Chondrocyte (in vitro differentiated cells): ENCODE results near the gene REG4. TPM values are rescaled to one million over a fixed set of nuclear protein-coding genes. Genes with fewer than 3 reads are reported as not detected.

Source experiments
- DNase-seq: peaks from one replicate; pipeline ENCODE4 v3.0.0; 2021; ENCODE audit warnings: mixed read lengths, low spot score
- H3K27ac Mint-ChIP-seq: one replicate; pipeline ENCODE4 v1.8.0; 2021; ENCODE audit warnings: mild to moderate bottlenecking, moderate library complexity, mixed read lengths; ENCODE audit not compliant: unreplicated experiment
- H3K27me3 Mint-ChIP-seq: 2 replicates; pipeline ENCODE4 v1.8.0; 2021; ENCODE audit warnings: low read depth, mixed read lengths
- H3K36me3 Mint-ChIP-seq: 2 replicates; pipeline ENCODE4 v1.8.0; 2021; ENCODE audit warnings: low read depth, mixed read lengths
- H3K4me1 Mint-ChIP-seq: 2 replicates; pipeline ENCODE4 v1.8.0; 2021; ENCODE audit warnings: low read depth, mild to moderate bottlenecking, mixed read lengths
- H3K4me3 Mint-ChIP-seq: one replicate; pipeline ENCODE4 v1.8.0; 2021; ENCODE audit warnings: mild to moderate bottlenecking, moderate library complexity, mixed read lengths; ENCODE audit not compliant: unreplicated experiment
- H3K9me3 Mint-ChIP-seq: 2 replicates; pipeline ENCODE4 v1.8.0; 2021; ENCODE audit warnings: low read depth, mixed read lengths
- total RNA-seq: library from RNA; stranded (reverse); gene quantifications from 3 replicates; pipeline ENCODE4 v1.2.1, GENCODE V29; 2021
- TF ChIP-seq, protein P1 (sequence below): fragments of 200-600 bp; sonication (generic); IDR thresholded peaks from 2 replicates; pipeline ENCODE4 v1.5.0; 2021; ENCODE audit warnings: antibody characterized with exemption, mild to moderate bottlenecking, moderate library complexity

REG4 gene
- total RNA-seq, 1 donor from 2014 or later: not detected

DNA sequence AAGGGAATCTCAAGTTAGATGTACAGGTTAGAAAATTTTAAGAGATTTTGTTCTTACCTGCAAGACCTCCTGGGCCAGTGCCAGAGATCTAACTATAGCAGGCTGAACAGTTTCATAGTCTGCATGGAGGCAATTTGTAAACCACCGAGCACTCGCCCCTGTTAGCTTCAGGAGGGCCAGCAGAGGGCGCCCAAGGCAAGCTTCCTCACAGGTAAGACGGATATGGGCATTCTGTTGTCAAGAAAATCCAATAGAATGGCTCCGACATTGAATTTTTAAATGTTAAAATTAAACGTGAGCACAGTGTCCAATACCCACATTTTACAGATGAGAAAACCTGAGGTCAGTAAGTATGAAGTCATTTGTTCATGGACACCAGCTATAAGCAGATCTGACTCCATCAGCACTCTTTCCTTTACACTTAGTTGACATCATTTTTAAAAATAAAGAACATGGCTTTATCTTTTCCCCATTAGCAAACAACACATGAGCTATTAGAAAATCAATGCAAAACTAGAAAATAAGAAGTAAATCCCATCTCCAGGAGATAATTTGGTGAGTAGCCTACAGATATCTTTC lies 2.2 kb downstream of the REG4 start:
- no peak overlapping the region for H3K27ac Mint-ChIP-seq
- H3K4me3 Mint-ChIP-seq: no peak overlapping the region
- H3K4me1 Mint-ChIP-seq: no peaks in the 10 kb centered on the region
- DNase-seq: no peak
- peaks cover 3% of the 10 kb centered on the region for H3K9me3 Mint-ChIP-seq
- H3K27me3 Mint-ChIP-seq: peaks cover 39% of the 10 kb centered on the region
- no peaks in the 10 kb centered on the region for H3K36me3 Mint-ChIP-seq
- TF ChIP-seq, protein P1, sequence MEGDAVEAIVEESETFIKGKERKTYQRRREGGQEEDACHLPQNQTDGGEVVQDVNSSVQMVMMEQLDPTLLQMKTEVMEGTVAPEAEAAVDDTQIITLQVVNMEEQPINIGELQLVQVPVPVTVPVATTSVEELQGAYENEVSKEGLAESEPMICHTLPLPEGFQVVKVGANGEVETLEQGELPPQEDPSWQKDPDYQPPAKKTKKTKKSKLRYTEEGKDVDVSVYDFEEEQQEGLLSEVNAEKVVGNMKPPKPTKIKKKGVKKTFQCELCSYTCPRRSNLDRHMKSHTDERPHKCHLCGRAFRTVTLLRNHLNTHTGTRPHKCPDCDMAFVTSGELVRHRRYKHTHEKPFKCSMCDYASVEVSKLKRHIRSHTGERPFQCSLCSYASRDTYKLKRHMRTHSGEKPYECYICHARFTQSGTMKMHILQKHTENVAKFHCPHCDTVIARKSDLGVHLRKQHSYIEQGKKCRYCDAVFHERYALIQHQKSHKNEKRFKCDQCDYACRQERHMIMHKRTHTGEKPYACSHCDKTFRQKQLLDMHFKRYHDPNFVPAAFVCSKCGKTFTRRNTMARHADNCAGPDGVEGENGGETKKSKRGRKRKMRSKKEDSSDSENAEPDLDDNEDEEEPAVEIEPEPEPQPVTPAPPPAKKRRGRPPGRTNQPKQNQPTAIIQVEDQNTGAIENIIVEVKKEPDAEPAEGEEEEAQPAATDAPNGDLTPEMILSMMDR: peak; percentile 96

DNA sequence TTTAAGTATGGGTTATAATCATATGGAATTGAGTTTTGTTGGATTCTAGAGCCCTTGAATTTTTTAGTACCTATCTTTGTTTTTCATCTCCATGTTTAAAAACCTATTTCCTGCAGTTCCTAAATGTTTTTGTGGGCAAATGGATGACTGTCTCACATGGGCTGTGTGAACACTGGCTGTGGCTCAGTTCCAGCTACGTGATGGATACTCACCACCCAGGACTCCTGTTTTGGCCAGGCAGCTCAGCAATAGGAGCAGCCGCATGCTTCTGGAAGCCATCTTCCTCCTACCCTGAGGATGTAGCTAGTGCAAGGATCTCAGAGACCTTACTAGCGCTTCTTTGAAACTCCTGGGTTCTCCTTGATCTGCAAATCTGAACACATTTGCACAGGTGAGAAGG lies 2.8 kb downstream of the REG4 start:
- Mint-ChIP-seq H3K27me3 (peaks cover 39% of the 10 kb centered on the region), H3K4me3 (no peak overlapping the region), H3K9me3 (peaks cover 3% of the 10 kb centered on the region), H3K36me3 (no peaks in the 10 kb centered on the region), H3K4me1 (no peaks in the 10 kb centered on the region), H3K27ac (no peak overlapping the region)
- DNase-seq: no peak
- TF ChIP-seq, protein P1: no peak

DNA sequence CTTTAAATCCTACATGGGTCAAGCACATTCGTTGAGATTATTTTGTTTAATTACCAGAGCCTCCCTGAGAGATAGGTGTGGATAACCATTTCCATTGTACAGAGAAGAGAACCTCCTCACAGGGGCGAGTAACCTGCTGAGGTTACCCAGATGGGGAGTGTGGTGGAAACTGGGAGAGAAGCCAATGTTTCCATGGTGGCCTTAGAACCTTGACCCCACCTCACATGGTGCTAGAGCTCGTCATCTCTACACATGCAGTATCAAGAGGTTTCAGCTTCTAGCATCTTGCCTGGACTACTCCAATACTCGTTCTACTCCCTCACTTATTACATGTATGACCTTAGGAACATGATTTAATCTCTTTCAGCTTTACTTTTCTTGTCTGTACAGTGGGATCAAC lies 4.8 kb downstream of the REG4 start:
- TF ChIP-seq, protein P1: no peak
- Mint-ChIP-seq H3K9me3 (no peaks in the 10 kb centered on the region), H3K4me3 (no peak overlapping the region), H3K36me3 (no peaks in the 10 kb centered on the region), H3K4me1 (no peaks in the 10 kb centered on the region), H3K27ac (no peak overlapping the region), H3K27me3 (peaks cover 35% of the 10 kb centered on the region)
- DNase-seq: no peak

DNA sequence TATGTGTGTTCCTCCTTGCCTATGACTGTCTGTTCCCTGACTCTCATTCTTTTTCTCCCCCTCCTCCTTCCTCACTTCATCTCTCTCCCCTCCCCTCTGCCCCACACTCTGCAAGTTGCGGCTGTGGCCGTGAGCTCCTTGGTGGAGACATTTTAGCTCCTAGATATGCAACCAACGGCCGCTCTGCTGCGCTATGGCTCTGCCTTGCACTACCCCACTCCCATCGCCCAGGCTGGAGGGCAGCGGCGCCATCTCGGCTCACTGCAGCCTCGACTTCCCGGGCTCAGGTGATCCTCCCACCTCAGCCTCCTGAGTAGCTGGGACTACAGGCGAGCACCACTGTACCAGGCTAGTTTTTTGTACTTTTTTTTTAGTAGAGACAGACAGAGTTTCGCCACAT lies 5.5 kb downstream of the REG4 start:
- H3K4me1 Mint-ChIP-seq: no peaks in the 10 kb centered on the region
- no peak overlapping the region for H3K4me3 Mint-ChIP-seq
- H3K9me3 Mint-ChIP-seq: no peaks in the 10 kb centered on the region
- no peak overlapping the region for H3K27ac Mint-ChIP-seq
- DNase-seq: no peak
- TF ChIP-seq, protein P1: no peak
- H3K36me3 Mint-ChIP-seq: no peaks in the 10 kb centered on the region
- peaks cover 32% of the 10 kb centered on the region for H3K27me3 Mint-ChIP-seq

DNA sequence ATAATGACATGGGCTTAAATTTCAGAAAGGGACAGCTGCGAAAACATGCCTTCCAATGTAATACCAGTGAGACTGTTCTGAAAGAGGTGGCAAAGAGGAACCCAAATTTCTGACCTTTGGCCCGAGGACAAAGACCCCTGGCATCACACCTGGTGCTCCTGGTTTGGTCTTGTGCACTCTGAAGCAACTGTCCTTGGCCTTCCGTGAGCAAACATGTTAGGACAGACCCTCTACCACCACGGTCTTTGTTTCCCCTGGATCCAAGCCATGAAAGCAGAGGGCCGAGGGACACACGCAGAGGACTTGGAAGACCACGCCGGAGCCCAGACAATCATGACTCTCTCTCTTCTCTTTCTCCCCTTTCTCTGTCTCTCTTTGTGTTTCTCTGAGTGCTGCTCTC lies 6.0 kb downstream of the REG4 start:
- no peaks in the 10 kb centered on the region for H3K4me1 Mint-ChIP-seq
- H3K9me3 Mint-ChIP-seq: no peaks in the 10 kb centered on the region
- no peak overlapping the region for H3K27ac Mint-ChIP-seq
- H3K4me3 Mint-ChIP-seq: no peak overlapping the region
- TF ChIP-seq, protein P1: no peak
- DNase-seq: no peak
- peaks cover 32% of the 10 kb centered on the region for H3K27me3 Mint-ChIP-seq
- H3K36me3 Mint-ChIP-seq: no peaks in the 10 kb centered on the region
